Spinal cord (tissue), 10 donors: ENCODE results near the gene KCNMB3. TPM values are rescaled to one million over a fixed set of nuclear protein-coding genes. Genes with fewer than 3 reads are reported as not detected.
A peak's percentile ranks its signal among the peaks of the same experiment; 100 is the strongest.

Experiments used
- DNase-seq, 6 donors: peaks; one replicate each; pipeline versions ENCODE4 v3.0.0 to v3.0.0-alpha.2; 2013 to 2015; ENCODE audit warnings: low spot score in 6 of 6, low read depth in 4 of 6
- H3K27ac ChIP-seq: one replicate; pipeline ENCODE4 v1.5.1; 2013; ENCODE audit warnings: low read depth, low read length, control low read depth
- H3K27me3 ChIP-seq: one replicate; pipeline ENCODE4 v1.6.1; 2013; ENCODE audit warnings: low read length; ENCODE audit not compliant: control insufficient read depth, insufficient read depth
- H3K36me3 ChIP-seq: one replicate; pipeline ENCODE4 v1.6.1; 2013; ENCODE audit warnings: low read length; ENCODE audit not compliant: control insufficient read depth, insufficient read depth
- H3K4me1 ChIP-seq: one replicate; pipeline ENCODE4 v1.6.1; 2013; ENCODE audit warnings: low read length; ENCODE audit not compliant: control insufficient read depth, insufficient read depth
- H3K4me3 ChIP-seq: one replicate; pipeline ENCODE4 v1.5.1; 2013; ENCODE audit warnings: low read depth, low read length, control low read depth
- H3K9me3 ChIP-seq: one replicate; pipeline ENCODE4 v1.6.1; 2013; ENCODE audit warnings: low read length; ENCODE audit not compliant: control insufficient read depth, insufficient read depth
- WGBS: methylation state at CpG from one replicate; pipeline ENCODE4 v1.1.5; 2013; ENCODE audit warnings: missing lambda C conversion rate; ENCODE audit not compliant: insufficient coverage; 5-methylcytosine and 5-hydroxymethylcytosine counted together
- long read RNA-seq, 4 donors: transcript quantifications; one replicate each; lab custom pipeline, GENCODE V29; 2026
- polyA plus RNA-seq, 2 donors: library from polyadenylated mRNA; unstranded; fragments of 120-200 nt; gene quantifications; one replicate each; pipeline ENCODE4 v1.2.1, GENCODE V29; 2013; ENCODE audit not compliant: insufficient read length in 2 of 2
- total RNA-seq, 2 donors: library from RNA; depleted of rRNA in 1 of 2; stranded (reverse); fragments of 120-200 nt in 1 of 2; fragments of >200 nt in 1 of 2; gene quantifications; one replicate each; pipeline versions ENCODE4 v1.2.3 to v1.2.4, GENCODE V29; 2013 to 2014
- donor health status: healthy.

KCNMB3 gene
- total RNA-seq (1 to 10 TPM; 3.2 to 4.9 TPM), polyA plus RNA-seq (1 to 10 TPM; 4.0 to 6.3 TPM)
- long read RNA-seq, donor 1 = 0 reads
- long read RNA-seq, donor 2 = 0 reads
- long read RNA-seq, donor 3 = 0 reads
- long read RNA-seq, donor 4, full-length matches to known transcripts = 4 of 4 reads
- long read RNA-seq, donor 4, partial matches to known transcripts = 0 of 4 reads
- long read RNA-seq, donor 4, other reads (novel, unspliced or antisense) = 0 of 4 reads

- Histone ChIP-seq H3K4me1 (no peaks in the 10 kb centered on the region), H3K27me3 (no peaks in the 10 kb centered on the region), H3K36me3 (peaks cover 2% of the 10 kb centered on the region), H3K9me3 (peaks cover 2% of the 10 kb centered on the region), H3K27ac (no peak within 1 kb of the TSS), H3K4me3 (no peak within 1 kb of the TSS)
- DNase-seq = no peak
- 94% methylated on average over 4 of the region's 6 CpGs for WGBS
These were observed at the start of gene KCNMB3 for GRCh38 chr3:179250803-179251476. KCNMB3 (minus strand) TSS chr3:179251114; CDS start chr3:179250990, 124 bp downstream.

GRCh38 chr3:179299999-179300613 lies 49.2 kb upstream of the KCNMB3 start:
- Histone ChIP-seq H3K9me3 (peaks cover 4% of the 10 kb centered on the region), H3K27me3 (no peaks in the 10 kb centered on the region), H3K4me3 (no peak overlapping the region), H3K4me1 (no peaks in the 10 kb centered on the region), H3K27ac (no peak overlapping the region), H3K36me3 (no peaks in the 10 kb centered on the region)
- WGBS = 93% methylated on average over 3 of the region's 5 CpGs
- DNase-seq = no peak

- Histone ChIP-seq H3K9me3 (peaks cover 4% of the 10 kb centered on the region), H3K4me3 (no peak overlapping the region), H3K27ac (no peak overlapping the region), H3K27me3 (no peaks in the 10 kb centered on the region), H3K4me1 (no peaks in the 10 kb centered on the region), H3K36me3 (no peaks in the 10 kb centered on the region)
- DNase-seq = no peak
- WGBS = no CpG with 5 or more reads among the region's 2 CpGs
These were observed 48.4 kb upstream of the KCNMB3 start for GRCh38 chr3:179299316-179299715.

- Histone ChIP-seq H3K9me3 (peaks cover 4% of the 10 kb centered on the region), H3K27ac (no peak overlapping the region), H3K4me3 (no peak overlapping the region), H3K36me3 (no peaks in the 10 kb centered on the region), H3K27me3 (no peaks in the 10 kb centered on the region), H3K4me1 (no peaks in the 10 kb centered on the region)
- WGBS = 42% methylated on average over 2 of the region's 5 CpGs
- DNase-seq = peak in 2 of 6 donors; percentile 22 to 32
These were observed 47.2 kb upstream of the KCNMB3 start for GRCh38 chr3:179297971-179298725.

- Histone ChIP-seq H3K36me3 (no peaks in the 10 kb centered on the region), H3K9me3 (no peaks in the 10 kb centered on the region), H3K27ac (no peak overlapping the region), H3K27me3 (no peaks in the 10 kb centered on the region), H3K4me3 (no peak overlapping the region), H3K4me1 (no peaks in the 10 kb centered on the region)
- peak in 1 of 6 donors; percentile 78 for DNase-seq
- WGBS = 33% methylated on average over 1 of the region's 2 CpGs
These were observed 41.5 kb upstream of the KCNMB3 start for GRCh38 chr3:179292450-179292849.

GRCh38 chr3:179289295-179289694 lies 38.4 kb upstream of the KCNMB3 start:
- Histone ChIP-seq H3K9me3 (no peaks in the 10 kb centered on the region), H3K4me1 (no peaks in the 10 kb centered on the region), H3K27me3 (no peaks in the 10 kb centered on the region), H3K4me3 (no peak overlapping the region), H3K27ac (no peak overlapping the region), H3K36me3 (no peaks in the 10 kb centered on the region)
- no peak for DNase-seq
- 93% methylated on average over 1 of the region's 3 CpGs for WGBS

GRCh38 chr3:179288845-179289244 lies 37.9 kb upstream of the KCNMB3 start:
- no peak for DNase-seq
- Histone ChIP-seq H3K9me3 (no peaks in the 10 kb centered on the region), H3K4me1 (no peaks in the 10 kb centered on the region), H3K36me3 (no peaks in the 10 kb centered on the region), H3K4me3 (no peak overlapping the region), H3K27me3 (no peaks in the 10 kb centered on the region), H3K27ac (no peak overlapping the region)
- WGBS = 100% methylated on average over 1 of the region's 4 CpGs

GRCh38 chr3:179286331-179286730 lies 35.4 kb upstream of the KCNMB3 start:
- WGBS = 94% methylated on average over 3 of the region's 6 CpGs
- no peak overlapping the region for H3K4me3 ChIP-seq
- H3K9me3 ChIP-seq = no peaks in the 10 kb centered on the region
- DNase-seq = no peak
- H3K36me3 ChIP-seq = no peaks in the 10 kb centered on the region
- H3K4me1 ChIP-seq = no peaks in the 10 kb centered on the region
- H3K27ac ChIP-seq = no peak overlapping the region
- H3K27me3 ChIP-seq = no peaks in the 10 kb centered on the region

- Histone ChIP-seq H3K36me3 (no peaks in the 10 kb centered on the region), H3K27me3 (no peaks in the 10 kb centered on the region), H3K4me1 (no peaks in the 10 kb centered on the region), H3K9me3 (no peaks in the 10 kb centered on the region), H3K27ac (no peak overlapping the region), H3K4me3 (no peak overlapping the region)
- 86% methylated on average over 1 of the region's 3 CpGs for WGBS
- no peak for DNase-seq
These were observed 30.9 kb upstream of the KCNMB3 start for GRCh38 chr3:179281825-179282224.
